GM23338 (cell line): Measurements from ENCODE around the gene PRDM8. TPM values are rescaled to one million over a fixed set of nuclear protein-coding genes. Genes with fewer than 3 reads are reported as not detected.

Experiments
- ATAC-seq: fragments of 200-7000 bp; cut with Tn5 transposase; 3 replicates; pipeline ENCODE4 v1.9.1; 2020
- DNase-seq: peaks from one replicate; pipeline ENCODE4 v3.0.0-alpha.2; 2015; ENCODE audit warnings: low spot score
- H2AFZ ChIP-seq: fragments of 200-600 bp; sonication (generic); 2 replicates; pipeline ENCODE4 v1.8.0; 2016; ENCODE audit warnings: antibody characterized with exemption, mild to moderate bottlenecking, moderate library complexity
- H3F3A ChIP-seq: fragments of 200-600 bp; sonication (generic); replicated peaks from 2 replicates; pipeline ENCODE4 v1.8.0; 2017; ENCODE audit warnings: antibody characterized with exemption, mixed run types, low read depth
- H3K27ac ChIP-seq: fragments of 200-600 bp; sonication (generic); 2 replicates; pipeline ENCODE4 v1.6.1; 2016; ENCODE audit warnings: low read depth
- H3K27me3 ChIP-seq: fragments of 200-600 bp; sonication (generic); 2 replicates; pipeline ENCODE4 v1.8.0; 2016; ENCODE audit warnings: mild to moderate bottlenecking, mixed run types, moderate library complexity; ENCODE audit not compliant: insufficient read depth
- H3K36me3 ChIP-seq: fragments of 200-600 bp; sonication (generic); 2 replicates; pipeline ENCODE4 v1.8.0; 2016; ENCODE audit warnings: mild to moderate bottlenecking; ENCODE audit not compliant: insufficient read depth
- H3K4me1 ChIP-seq: fragments of 200-600 bp; sonication (generic); 2 replicates; pipeline ENCODE4 v1.8.0; 2016; ENCODE audit warnings: mild to moderate bottlenecking, moderate library complexity; ENCODE audit not compliant: insufficient read depth
- H3K4me2 ChIP-seq: fragments of 200-600 bp; sonication (generic); 2 replicates; pipeline ENCODE4 v1.7.1; 2017; ENCODE audit warnings: mixed run types
- H3K4me3 ChIP-seq: fragments of 200-600 bp; sonication (generic); 2 replicates; pipeline ENCODE4 v1.6.1; 2016; ENCODE audit warnings: mixed run types
- H3K79me2 ChIP-seq: fragments of 200-600 bp; sonication (generic); replicated peaks from 2 replicates; pipeline ENCODE4 v1.8.0; 2017; ENCODE audit warnings: mild to moderate bottlenecking; ENCODE audit not compliant: insufficient read depth
- H3K9me2 ChIP-seq: fragments of 200-600 bp; sonication (generic); 2 replicates; pipeline ENCODE4 v1.8.0; 2017; ENCODE audit not compliant: insufficient read depth
- H4K20me1 ChIP-seq: fragments of 200-600 bp; sonication (generic); replicated peaks from 2 replicates; pipeline ENCODE4 v1.8.0; 2017; ENCODE audit warnings: mild to moderate bottlenecking; ENCODE audit not compliant: insufficient read depth
- H3K27ac Mint-ChIP-seq: 2 replicates; pipeline ENCODE4 v1.8.0; 2020; ENCODE audit warnings: inconsistent platforms, mild to moderate bottlenecking, moderate library complexity, mixed read lengths
- H3K27me3 Mint-ChIP-seq: 3 replicates; pipeline ENCODE4 v1.8.0; 2022; ENCODE audit warnings: low read depth, mild to moderate bottlenecking, moderate library complexity, mixed read lengths, inconsistent platforms; ENCODE audit not compliant: insufficient read depth, poor library complexity
- H3K36me3 Mint-ChIP-seq: 3 replicates; pipeline ENCODE4 v1.8.0; 2021; ENCODE audit warnings: low read depth, mild to moderate bottlenecking, inconsistent platforms, moderate library complexity, mixed read lengths
- H3K4me1 Mint-ChIP-seq: 3 replicates; pipeline ENCODE4 v1.8.0; 2020; ENCODE audit warnings: mild to moderate bottlenecking, inconsistent platforms, mixed read lengths
- H3K4me3 Mint-ChIP-seq: 3 replicates; pipeline ENCODE4 v1.8.0; 2021; ENCODE audit warnings: moderate library complexity, mild to moderate bottlenecking, inconsistent platforms, mixed read lengths
- H3K9me3 Mint-ChIP-seq: 3 replicates; pipeline ENCODE4 v1.8.0; 2020; ENCODE audit warnings: moderate library complexity, mild to moderate bottlenecking, inconsistent platforms, mixed read lengths
- CREB1 ChIP-seq: fragments of 250-450 bp; sonication (Bioruptor Pico); IDR thresholded peaks from 2 replicates; pipeline ENCODE4 v1.5.0; 2020; ENCODE audit warnings: low read depth, mild to moderate bottlenecking, moderate library complexity
- ETS1 ChIP-seq: IDR thresholded peaks from 2 replicates; pipeline ENCODE4 v1.6.1; 2016; ENCODE audit warnings: antibody characterized with exemption
- EZH2 ChIP-seq: fragments of 200-600 bp; sonication (generic); IDR thresholded peaks from one replicate; pipeline ENCODE4 v1.8.0; 2017; ENCODE audit warnings: antibody characterized with exemption, mild to moderate bottlenecking, low read depth; ENCODE audit not compliant: unreplicated experiment
- EZH2phosphoT487 ChIP-seq: fragments of 200-600 bp; sonication (generic); IDR thresholded peaks from one replicate; pipeline ENCODE4 v1.8.1; 2018; ENCODE audit warnings: antibody characterized with exemption; ENCODE audit not compliant: unreplicated experiment
- NANOG ChIP-seq: IDR thresholded peaks from 2 replicates; pipeline ENCODE4 v1.6.1; 2016; ENCODE audit warnings: antibody characterized with exemption, borderline replicate concordance
- POLR2AphosphoS5 ChIP-seq: IDR thresholded peaks from 2 replicates; pipeline ENCODE4 v1.6.1; 2016; ENCODE audit warnings: antibody characterized with exemption, low read depth
- ZNF462 ChIP-seq: fragments of 250-450 bp; sonication (Bioruptor Pico); IDR thresholded peaks from 2 replicates; pipeline ENCODE4 v1.5.0; 2020; ENCODE audit warnings: mild to moderate bottlenecking, moderate library complexity
- polyA plus RNA-seq: library from polyadenylated mRNA; unstranded; fragments of >200 nt; fragmentation: Nextera tagmentation; extraction: Ambion mirVana; gene quantifications from 2 replicates; pipeline ENCODE4 v1.2.1, GENCODE V29; 2016
- total RNA-seq: library from RNA; depleted of rRNA; stranded (reverse); fragments of >200 nt; shearing (Covaris generic); gene quantifications from 2 replicates; pipeline ENCODE4 v1.2.3, GENCODE V29; 2014

The PRDM8 gene
- total and polyA plus RNA-seq, 2 experiments from 2014 or later = 0.16 TPM; not detected in 1

GRCh38 chr4:80189581-80189955 is 7.7 kb upstream of the PRDM8 start (continued):
- TF ChIP-seq ZNF462 (no peak), POLR2AphosphoS5 (no peak), ETS1 (no peak)

- H3K4me3 ChIP-seq = peak overlapping the region; percentile 47
Observed at GRCh38 chr4:80189956-80190677, 7.2 kb upstream of the PRDM8 start.

More at GRCh38 chr4:80189956-80190677, 7.2 kb upstream of the PRDM8 start:
- no peak overlapping the region for H3K27ac Mint-ChIP-seq
- ATAC-seq = peak; percentile 73
- TF ChIP-seq EZH2 = peak; percentile 79
- TF ChIP-seq POLR2AphosphoS5 = no peak
- peak; percentile 39; the same call in 1 of the 2 replicates for TF ChIP-seq NANOG
- peak; percentile 69 for TF ChIP-seq EZH2phosphoT487
- no peak for TF ChIP-seq CREB1 (CRISPR knock-in tag)
- Histone ChIP-seq H2AFZ (peak overlapping the region; percentile 63), H3K4me2 (peak overlapping the region; percentile 78), H3K27me3 (peaks cover 100% of the 10 kb centered on the region), H3K79me2 (no peaks in the 10 kb centered on the region), H3K36me3 (no peaks in the 10 kb centered on the region), H3K4me1 (peaks cover 38% of the 10 kb centered on the region), H3F3A (peaks cover 14% of the 10 kb centered on the region), H3K27ac (no peak overlapping the region), H3K9me2 (no peaks in the 10 kb centered on the region), H4K20me1 (peaks cover 68% of the 10 kb centered on the region)
- no peaks in the 10 kb centered on the region; the same call in 1 of the 3 replicates for H3K9me3 Mint-ChIP-seq
- peaks cover 100% of the 10 kb centered on the region for H3K27me3 Mint-ChIP-seq
- no peaks in the 10 kb centered on the region for H3K36me3 Mint-ChIP-seq
- peaks cover 29% of the 10 kb centered on the region for H3K4me1 Mint-ChIP-seq
- DNase-seq = peak; percentile 89
- H3K4me3 Mint-ChIP-seq = peak overlapping the region; percentile 56
